K562 (cell line): ENCODE data around the gene KSR2. TPM values are rescaled to one million over a fixed set of nuclear protein-coding genes. Genes with fewer than 3 reads are reported as not detected.

Experiments
- ATAC-seq: fragments of 200-7000 bp; cut with Tn5 transposase; 3 replicates; pipeline ENCODE4 v1.9.1; 2020; ENCODE audit warnings: moderate library complexity
- BruUV-seq: library from RNA; stranded (reverse); fragments of 400-500 nt; replicated peaks from 2 replicates; lab custom pipeline; 2021; lab: Mats Ljungman, UMichigan
- CTCF ChIA-PET: fragments of 300-600 bp; formaldehyde crosslinking; extraction: SDS; loops from one replicate; lab custom pipeline; 2021; ENCODE audit warnings: low intra/inter-chr PET ratio; lab: Yijun Ruan, JAX
- POLR2A ChIA-PET: fragments of 300-600, 350-650 bp; sonication (Branson Sonifier 250); formaldehyde crosslinking; extraction: SDS; loops from one replicate; lab custom pipeline; 2021; ENCODE audit warnings: antibody characterized with exemption, inconsistent platforms; lab: Yijun Ruan, JAX
- DNase-seq, 4 experiments: peaks; one replicate each; pipeline versions ENCODE4 v3.0.0 to v3.0.0-alpha.2; 2011 to 2018; ENCODE audit warnings: low spot score in 3 of 4, mixed read lengths in 3 of 4; ENCODE audit errors: extremely low read depth in 1 of 4
- FAIRE-seq: peaks from 2 replicates; lab custom pipeline; 2011; peaks lifted over from hg19 to GRCh38; lab: Jason Lieb, UNC
- H2AFZ ChIP-seq: 2 replicates; pipeline ENCODE4 v1.6.0; 2011; ENCODE audit warnings: low read depth, low read length, control low read depth, inconsistent platforms
- H3K27ac ChIP-seq: fragments of 200-600 bp; 3 replicates; pipeline ENCODE4 v1.8.0; 2011; ENCODE audit warnings: low read depth, mild to moderate bottlenecking, control low read depth, inconsistent platforms, low read length, moderate library complexity, mixed read lengths; ENCODE audit errors: extremely low read depth
- H3K27me3 ChIP-seq, 2 experiments: fragments of 300-600 bp in 1 of 2; 2 replicates in 1 of 2; 3 replicates in 1 of 2; pipeline versions ENCODE4 v1.6.0 to v1.8.0; 2011; ENCODE audit warnings: inconsistent platforms in 2 of 2, low read length in 2 of 2, mild to moderate bottlenecking in 1 of 2, mixed read lengths in 1 of 2, moderate library complexity in 1 of 2; ENCODE audit not compliant: control insufficient read depth in 2 of 2, insufficient read depth in 2 of 2
- H3K36me3 ChIP-seq: fragments of 300-600 bp; 3 replicates; pipeline ENCODE4 v1.8.0; 2011; ENCODE audit warnings: mild to moderate bottlenecking, low read length, inconsistent platforms; ENCODE audit not compliant: control insufficient read depth, insufficient read depth
- H3K4me1 ChIP-seq, 2 experiments: fragments of 200-600 bp in 1 of 2; replicated peaks in 1 of 2; 2 replicates in 1 of 2; 3 replicates in 1 of 2; pipeline versions ENCODE4 v1.5.1 to v1.8.0; 2011; ENCODE audit warnings: inconsistent platforms in 2 of 2, low read length in 2 of 2, mild to moderate bottlenecking in 1 of 2, mixed read lengths in 1 of 2, moderate library complexity in 1 of 2; ENCODE audit not compliant: control insufficient read depth in 2 of 2, insufficient read depth in 2 of 2
- H3K4me2 ChIP-seq: 2 replicates; pipeline ENCODE4 v1.6.1; 2011; ENCODE audit warnings: low read length, control low read depth, inconsistent platforms, mixed read lengths; ENCODE audit not compliant: insufficient read depth
- H3K4me3 ChIP-seq: fragments of 200-600 bp; sonication (generic), shearing (Covaris generic); 2 replicates; pipeline ENCODE4 v1.5.1; 2016; ENCODE audit warnings: control low read depth, inconsistent platforms
- H3K79me2 ChIP-seq: fragments of 200-600 bp; 3 replicates; pipeline ENCODE4 v1.8.0; 2011; ENCODE audit warnings: low read length, inconsistent platforms; ENCODE audit not compliant: control insufficient read depth, insufficient read depth
- H3K9ac ChIP-seq, 2 experiments: 2 replicates each; pipeline versions ENCODE4 v1.6.0 to v1.6.1; 2011; ENCODE audit warnings: low read depth in 2 of 2, low read length in 2 of 2, control low read depth in 1 of 2, inconsistent platforms in 1 of 2, mild to moderate bottlenecking in 1 of 2, mixed read lengths in 1 of 2; ENCODE audit not compliant: insufficient read depth in 1 of 2
- H3K9me1 ChIP-seq: one replicate; pipeline ENCODE4 v1.6.0; 2011; ENCODE audit warnings: inconsistent platforms, mild to moderate bottlenecking, low read length, moderate library complexity; ENCODE audit not compliant: control insufficient read depth, insufficient read depth
- H3K9me3 ChIP-seq: replicated peaks from 2 replicates; pipeline ENCODE4 v1.5.1; 2011; ENCODE audit warnings: low read depth, low read length, inconsistent platforms; ENCODE audit not compliant: control insufficient read depth, insufficient read depth
- H4K20me1 ChIP-seq: replicated peaks from 2 replicates; pipeline ENCODE4 v1.6.1; 2011; ENCODE audit warnings: low read length, inconsistent platforms, mixed read lengths; ENCODE audit not compliant: control insufficient read depth, insufficient read depth
- CTCF ChIP-seq, 3 experiments: IDR thresholded peaks in 2 of 3; conservative IDR thresholded peaks in 1 of 3; 2 replicates each; pipeline ENCODE4 v1.5.1; 2011 to 2012; ENCODE audit warnings: low read length in 3 of 3, mild to moderate bottlenecking in 3 of 3, control low read depth in 2 of 3, improper control_type of control experiment in 1 of 3, inconsistent platforms in 1 of 3, low read depth in 1 of 3, mixed read lengths in 1 of 3, moderate library complexity in 1 of 3; ENCODE audit not compliant: insufficient read depth in 2 of 3
- FOXK1 ChIP-seq: sonication (generic); formaldehyde crosslinking; IDR thresholded peaks from 2 replicates; pipeline ENCODE4 v1.8.0; 2022; ENCODE audit warnings: missing genetic modification reagents, mild to moderate bottlenecking, borderline replicate concordance
- GTF2F1 ChIP-seq: IDR thresholded peaks from 2 replicates; pipeline ENCODE4 v1.6.1; 2011; ENCODE audit warnings: low read depth, low read length, improper control_type of control experiment
- HDAC8 ChIP-seq: fragments of 450-650 bp; IDR thresholded peaks from 2 replicates; pipeline ENCODE4 v1.6.1; 2016; ENCODE audit warnings: mild to moderate bottlenecking, missing genetic modification characterization, moderate library complexity, missing compliant biosample characterization
- PRDM10 ChIP-seq: fragments of 450-650 bp; IDR thresholded peaks from 2 replicates; pipeline ENCODE4 v1.6.1; 2018; ENCODE audit not compliant: partially characterized antibody
- RBM39 ChIP-seq: fragments of 200-400 bp; formaldehyde crosslinking; optimal IDR thresholded peaks from 2 replicates; pipeline ENCODE3; 2018; ENCODE audit warnings: low read depth, low read length
- SMARCC2 ChIP-seq: fragments of 450-650 bp; IDR thresholded peaks from 2 replicates; pipeline ENCODE4 v1.6.1; 2017; ENCODE audit warnings: antibody characterized with exemption, moderate library complexity, mild to moderate bottlenecking, low read depth
- STAG1 ChIP-seq: sonication (generic); formaldehyde crosslinking; IDR thresholded peaks from 2 replicates; pipeline ENCODE4 v1.5.0; 2020; ENCODE audit warnings: missing genetic modification reagents, borderline replicate concordance
- TFAP4 ChIP-seq: sonication (generic); formaldehyde crosslinking; IDR thresholded peaks from 2 replicates; pipeline ENCODE4 v1.8.0; 2022; ENCODE audit warnings: missing genetic modification reagents, mild to moderate bottlenecking, moderate library complexity, borderline replicate concordance
- TRIM24 ChIP-seq, 2 experiments: fragments of 450-650 bp; IDR thresholded peaks; 2 replicates each; pipeline ENCODE4 v1.6.1; 2016
- ZBTB1 ChIP-seq: sonication (generic); formaldehyde crosslinking; IDR thresholded peaks from 2 replicates; pipeline ENCODE4 v1.8.1; 2023; ENCODE audit warnings: missing genetic modification reagents, low read depth, mild to moderate bottlenecking, borderline replicate concordance
- ZFPM2 ChIP-seq: fragments of 250-450 bp; sonication (Bioruptor Pico); IDR thresholded peaks from 2 replicates; pipeline ENCODE4 v1.5.1; 2022; ENCODE audit warnings: mild to moderate bottlenecking
- ZNF408 ChIP-seq: fragments of 250-450 bp; sonication (Bioruptor Pico); IDR thresholded peaks from 2 replicates; pipeline ENCODE4 v1.4.0; 2020; ENCODE audit warnings: low read depth, mild to moderate bottlenecking, moderate library complexity
- WGBS: fragments of 100-300 bp; shearing (Covaris generic); methylation state at CpG from one replicate; pipeline ENCODE4 v1.1.6; 2016; ENCODE audit warnings: low coverage, mixed read lengths; ENCODE audit not compliant: insufficient coverage; ENCODE audit errors: missing lambda C conversion rate; 5-methylcytosine and 5-hydroxymethylcytosine counted together
- in situ Hi-C: fragments of 300-500 bp; cut with MboI; formaldehyde crosslinking; loops from 4 replicates; pipeline ENCODE4 v1.15.0; 2018; ENCODE audit warnings: inconsistent platforms, mixed read lengths
- intact Hi-C: fragments of 100-400 bp; cut with micrococcal nuclease; formaldehyde crosslinking; loops from 2 replicates; pipeline ENCODE4 v1.14.2; 2022
- polyA plus RNA-seq, 8 experiments: library from polyadenylated mRNA; depleted of rRNA in 4 of 8; stranded (reverse) in 5 of 8; unstranded in 3 of 8; fragments of >200 nt; fragmentation: Nextera tagmentation in 2 of 8; fragmentation: Illumina TruSeq in 1 of 8; extraction: Ambion mirVana in 2 of 8; extraction: Trizol in 1 of 8; gene quantifications; 2 replicates each; pipeline versions ENCODE4 v1.2.1 to v1.2.3, GENCODE V29; 2011 to 2014; ENCODE audit warnings: inconsistent platforms in 1 of 8, missing spikeins in 1 of 8
- total RNA-seq, 7 experiments: library from RNA; depleted of rRNA in 6 of 7; stranded (reverse); fragments of >200 nt in 6 of 7; fragmentation: Illumina TruSeq in 2 of 7; extraction: Trizol in 2 of 7; gene quantifications; 2 replicates each; pipeline versions ENCODE4 v1.2.1 to v1.2.3, GENCODE V29; 2011 to 2021; ENCODE audit warnings: low replicate concordance in 1 of 7

Gene KSR2
- total and polyA plus RNA-seq, 9 of the 15 experiments (the other 6 are each of a cell fraction or from before 2014, with no cell fraction given), result not detected

GRCh38 chr12:117825827-117826226, 143.0 kb downstream of the KSR2 start (continued):
- TF ChIP-seq STAG1 (CRISPR knock-in tag), result no peak
- TF ChIP-seq CTCF (IDR thresholded peaks at IDR 0.05 in 2 of 3, conservative IDR thresholded peaks at IDR 0.05 in 1 of 3; ENCODE audit: insufficient read depth in 2 of 3, low read depth in 1 of 3, low read length in 3 of 3), result no peak
- no peak for TF ChIP-seq SMARCC2
- no peak for TF ChIP-seq ZFPM2 (CRISPR knock-in tag)
- no peak for TF ChIP-seq TRIM24 (IDR thresholded peaks at IDR 0.05)
- no peak for TF ChIP-seq RBM39
- no peak for TF ChIP-seq ZBTB1
- TF ChIP-seq TFAP4 (CRISPR knock-in tag), result no peak

GRCh38 chr12:117821480-117822175, 147.2 kb downstream of the KSR2 start:
- CTCF ChIA-PET, result no interaction called here
- 5% methylated on average over 6 of the region's 6 CpGs for WGBS
- Histone ChIP-seq H3K27me3 (no peaks in the 10 kb centered on the region; a peak in 1 of 5 replicates), H3K36me3 (no peaks in the 10 kb centered on the region), H3K79me2 (no peaks in the 10 kb centered on the region), H4K20me1 (no peaks in the 10 kb centered on the region), H3K27ac (no peak overlapping the region), H2AFZ (no peak overlapping the region), H3K4me1 (no peaks in the 10 kb centered on the region), H3K9me3 (no peaks in the 10 kb centered on the region), H3K9ac (no peak overlapping the region), H3K9me1 (no peaks in the 10 kb centered on the region), H3K4me2 (no peak overlapping the region), H3K4me3 (no peak overlapping the region)
- intact Hi-C loops, result no loop called here
- BruUV-seq, result no TSS peak
- POLR2A ChIA-PET, result no interaction called here
- in situ Hi-C loops, result no loop called here
- DNase-seq, result no peak
- no peak for FAIRE-seq
- no peak for ATAC-seq
- TF ChIP-seq GTF2F1 (no peak), HDAC8 (tag) (no peak), RBM39 (no peak), ZNF408 (no peak), FOXK1 (CRISPR knock-in tag) (no peak), PRDM10 (no peak)
